Testis (tissue), 2 donors: ENCODE results near the gene EIF4G3.

Experiments
- POLR2A ChIP-seq: fragments of 450-650 bp; IDR thresholded peaks from one replicate; pipeline ENCODE4 v1.6.1; 2017; ENCODE audit warnings: antibody characterized with exemption, mild to moderate bottlenecking, moderate library complexity
- TF ChIP-seq, protein P1 (sequence below), 3 experiments: fragments of 450-650 bp in 2 of 3; fragments of 200-600 bp in 1 of 3; sonication (generic) in 1 of 3; IDR thresholded peaks; one replicate each; pipeline ENCODE4 v1.5.1; 2016 to 2019; ENCODE audit warnings: antibody characterized with exemption in 3 of 3, mild to moderate bottlenecking in 2 of 3, moderate library complexity in 1 of 3

GRCh38 chr1:20763417-20763816, 413.3 kb downstream of the EIF4G3 start:
- TF ChIP-seq, protein P1, sequence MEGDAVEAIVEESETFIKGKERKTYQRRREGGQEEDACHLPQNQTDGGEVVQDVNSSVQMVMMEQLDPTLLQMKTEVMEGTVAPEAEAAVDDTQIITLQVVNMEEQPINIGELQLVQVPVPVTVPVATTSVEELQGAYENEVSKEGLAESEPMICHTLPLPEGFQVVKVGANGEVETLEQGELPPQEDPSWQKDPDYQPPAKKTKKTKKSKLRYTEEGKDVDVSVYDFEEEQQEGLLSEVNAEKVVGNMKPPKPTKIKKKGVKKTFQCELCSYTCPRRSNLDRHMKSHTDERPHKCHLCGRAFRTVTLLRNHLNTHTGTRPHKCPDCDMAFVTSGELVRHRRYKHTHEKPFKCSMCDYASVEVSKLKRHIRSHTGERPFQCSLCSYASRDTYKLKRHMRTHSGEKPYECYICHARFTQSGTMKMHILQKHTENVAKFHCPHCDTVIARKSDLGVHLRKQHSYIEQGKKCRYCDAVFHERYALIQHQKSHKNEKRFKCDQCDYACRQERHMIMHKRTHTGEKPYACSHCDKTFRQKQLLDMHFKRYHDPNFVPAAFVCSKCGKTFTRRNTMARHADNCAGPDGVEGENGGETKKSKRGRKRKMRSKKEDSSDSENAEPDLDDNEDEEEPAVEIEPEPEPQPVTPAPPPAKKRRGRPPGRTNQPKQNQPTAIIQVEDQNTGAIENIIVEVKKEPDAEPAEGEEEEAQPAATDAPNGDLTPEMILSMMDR (IDR thresholded peaks at IDR 0.05) = no peak
- TF ChIP-seq POLR2A = no peak
